OCI-LY7 (cell line): ENCODE measurements around the gene LYPLA2.

Source experiments
- CTCF ChIP-seq: fragments of 200-600 bp; sonication (generic); conservative IDR thresholded peaks from 2 replicates; pipeline ENCODE4 v1.5.1; 2014; ENCODE audit warnings: mild to moderate bottlenecking, antibody characterized with exemption, low read length, moderate library complexity, mixed read lengths
- EZH2phosphoT487 ChIP-seq: fragments of 200-600 bp; sonication (generic); IDR thresholded peaks from 2 replicates; pipeline ENCODE4 v1.6.1; 2018; ENCODE audit warnings: low read depth, borderline replicate concordance, mild to moderate bottlenecking, mixed run types, antibody characterized with exemption, low read length, moderate library complexity, mixed read lengths

- TF ChIP-seq CTCF, result no peak
- no peak for TF ChIP-seq EZH2phosphoT487
These were observed 27.8 kb upstream of the LYPLA2 start for GRCh38 chr1:23763041-23763577.
